Astrocyte of the spinal cord (primary cell): ENCODE results near the gene LZTR1.
"Not testable (repeated sequence)": the region's sequence is repeated elsewhere in the genome, so short reads cannot be mapped to it uniquely, and the experiment has no call there.

Experiments used
- DNase-seq: peaks from one replicate; pipeline ENCODE4 v3.0.0; 2011; ENCODE audit warnings: low read depth, low spot score
- H3K4me3 ChIP-seq: 2 replicates; pipeline ENCODE4 v1.5.1; 2011; ENCODE audit warnings: low read depth, mild to moderate bottlenecking, low read length, moderate library complexity
- in situ Hi-C: cut with HindIII; loops from 2 replicates; pipeline ENCODE4 v1.10.0; 2017; ENCODE audit warnings: low sequenced_read_pairs
- TF ChIP-seq, protein P1 (sequence below): IDR thresholded peaks from 2 replicates; pipeline ENCODE4 v1.5.1; 2012; ENCODE audit warnings: low read depth, mild to moderate bottlenecking, low read length, inconsistent platforms

Gene LZTR1

DNA sequence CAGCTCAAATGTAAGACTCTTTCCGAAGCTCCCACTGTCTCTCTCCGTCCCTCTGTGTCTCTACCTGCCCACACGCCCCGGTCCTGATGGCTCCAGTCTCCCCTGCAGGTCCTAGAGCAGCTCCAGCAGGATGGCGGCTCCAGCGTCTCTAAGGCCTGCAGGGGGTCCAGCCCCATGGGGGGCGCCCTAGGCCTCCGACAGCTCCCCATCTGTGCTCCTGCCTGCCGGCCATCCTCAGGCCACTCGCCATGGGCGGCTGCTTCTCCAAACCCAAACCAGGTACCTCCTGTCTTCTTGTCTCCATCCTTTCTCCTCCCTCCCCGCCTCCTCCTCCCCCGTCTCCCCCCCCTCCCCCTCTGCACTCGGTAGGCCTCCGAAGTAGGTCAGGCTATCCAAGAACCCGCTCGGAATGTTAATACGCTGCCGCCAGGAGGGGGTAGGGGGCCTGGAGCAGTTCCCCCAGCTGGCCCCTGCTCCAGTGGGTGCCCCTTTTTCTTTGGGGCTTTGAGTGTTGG is 14.3 kb upstream of the LZTR1 start:
- in situ Hi-C loops = no loop called here
- no peak for DNase-seq
- no peak overlapping the region for H3K4me3 ChIP-seq
- TF ChIP-seq, protein P1, sequence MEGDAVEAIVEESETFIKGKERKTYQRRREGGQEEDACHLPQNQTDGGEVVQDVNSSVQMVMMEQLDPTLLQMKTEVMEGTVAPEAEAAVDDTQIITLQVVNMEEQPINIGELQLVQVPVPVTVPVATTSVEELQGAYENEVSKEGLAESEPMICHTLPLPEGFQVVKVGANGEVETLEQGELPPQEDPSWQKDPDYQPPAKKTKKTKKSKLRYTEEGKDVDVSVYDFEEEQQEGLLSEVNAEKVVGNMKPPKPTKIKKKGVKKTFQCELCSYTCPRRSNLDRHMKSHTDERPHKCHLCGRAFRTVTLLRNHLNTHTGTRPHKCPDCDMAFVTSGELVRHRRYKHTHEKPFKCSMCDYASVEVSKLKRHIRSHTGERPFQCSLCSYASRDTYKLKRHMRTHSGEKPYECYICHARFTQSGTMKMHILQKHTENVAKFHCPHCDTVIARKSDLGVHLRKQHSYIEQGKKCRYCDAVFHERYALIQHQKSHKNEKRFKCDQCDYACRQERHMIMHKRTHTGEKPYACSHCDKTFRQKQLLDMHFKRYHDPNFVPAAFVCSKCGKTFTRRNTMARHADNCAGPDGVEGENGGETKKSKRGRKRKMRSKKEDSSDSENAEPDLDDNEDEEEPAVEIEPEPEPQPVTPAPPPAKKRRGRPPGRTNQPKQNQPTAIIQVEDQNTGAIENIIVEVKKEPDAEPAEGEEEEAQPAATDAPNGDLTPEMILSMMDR = no peak

DNA sequence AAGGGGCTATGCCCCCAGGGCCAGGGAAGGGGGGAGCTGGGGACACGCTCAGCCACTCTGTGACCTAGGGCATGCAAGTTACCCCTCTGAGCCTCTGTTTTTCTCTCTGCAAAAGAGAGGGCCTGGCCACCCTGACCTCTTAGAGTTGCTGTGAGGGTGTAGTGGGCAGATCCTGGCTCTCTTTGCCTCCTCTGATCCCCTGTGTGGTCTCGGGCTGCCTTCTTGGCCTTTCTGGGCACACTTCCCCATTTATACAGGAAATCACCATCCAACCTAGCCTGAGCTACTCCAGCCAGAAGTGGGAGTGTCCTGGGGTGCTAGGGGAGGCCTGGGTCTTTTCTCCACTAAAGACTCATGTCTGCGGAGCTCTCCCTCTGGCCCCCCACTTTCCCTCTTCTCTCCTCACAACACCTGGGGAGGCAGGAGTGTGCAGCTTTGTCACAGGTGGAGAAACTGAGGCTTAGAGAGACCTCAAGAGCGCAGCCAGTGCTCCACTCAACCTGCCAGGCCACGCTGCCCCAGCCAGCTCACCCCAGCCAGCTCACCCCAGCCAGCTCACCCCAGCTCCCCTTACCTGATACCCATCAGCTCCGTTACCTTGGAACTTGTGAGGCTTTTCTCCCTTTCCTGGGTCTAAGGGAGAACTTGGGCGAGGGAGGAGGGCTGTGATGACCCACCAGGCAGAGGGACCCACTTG is 13.7 kb upstream of the LZTR1 start:
- no peak for DNase-seq
- no peak overlapping the region for H3K4me3 ChIP-seq
- TF ChIP-seq, protein P1 = no peak
- in situ Hi-C loops = no loop called here

DNA sequence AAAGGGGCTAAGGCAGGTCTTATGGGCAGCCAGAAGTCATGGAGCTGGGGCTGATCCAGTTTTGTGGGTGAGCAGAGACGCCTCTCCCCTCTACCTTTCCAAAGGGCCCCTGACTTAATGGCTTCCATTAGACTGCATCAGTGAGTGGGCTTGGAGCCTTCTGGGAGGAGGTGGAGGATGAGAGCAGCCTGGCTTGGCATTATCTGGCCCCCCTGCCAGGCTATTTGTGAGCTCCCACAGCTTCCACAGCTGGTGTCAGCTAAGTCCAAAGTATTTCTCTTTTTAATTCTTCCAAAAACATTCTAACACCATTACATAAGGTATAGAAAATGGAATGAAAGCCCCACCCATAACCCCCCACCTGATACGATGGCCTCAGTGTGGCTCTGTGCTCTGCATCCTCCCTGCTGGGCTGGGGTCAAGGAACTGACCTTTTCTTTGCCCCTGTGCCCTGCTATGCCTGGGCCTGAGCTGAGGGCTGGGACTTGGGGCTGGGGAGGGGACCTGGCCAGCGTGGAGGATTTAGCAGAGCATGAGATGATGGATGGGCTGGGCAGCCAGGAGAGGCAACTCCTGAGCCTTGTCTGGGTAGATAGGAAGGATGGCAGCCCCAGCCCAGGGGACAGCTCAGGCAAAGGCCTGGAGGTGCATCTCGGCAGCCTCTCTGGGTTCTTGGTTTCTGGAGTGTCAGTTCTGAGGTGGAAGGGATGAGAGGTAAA is 11.0 kb upstream of the LZTR1 start:
- TF ChIP-seq, protein P1 = no peak
- no peak overlapping the region for H3K4me3 ChIP-seq
- in situ Hi-C loops = no loop called here
- peak; percentile 28 for DNase-seq

DNA sequence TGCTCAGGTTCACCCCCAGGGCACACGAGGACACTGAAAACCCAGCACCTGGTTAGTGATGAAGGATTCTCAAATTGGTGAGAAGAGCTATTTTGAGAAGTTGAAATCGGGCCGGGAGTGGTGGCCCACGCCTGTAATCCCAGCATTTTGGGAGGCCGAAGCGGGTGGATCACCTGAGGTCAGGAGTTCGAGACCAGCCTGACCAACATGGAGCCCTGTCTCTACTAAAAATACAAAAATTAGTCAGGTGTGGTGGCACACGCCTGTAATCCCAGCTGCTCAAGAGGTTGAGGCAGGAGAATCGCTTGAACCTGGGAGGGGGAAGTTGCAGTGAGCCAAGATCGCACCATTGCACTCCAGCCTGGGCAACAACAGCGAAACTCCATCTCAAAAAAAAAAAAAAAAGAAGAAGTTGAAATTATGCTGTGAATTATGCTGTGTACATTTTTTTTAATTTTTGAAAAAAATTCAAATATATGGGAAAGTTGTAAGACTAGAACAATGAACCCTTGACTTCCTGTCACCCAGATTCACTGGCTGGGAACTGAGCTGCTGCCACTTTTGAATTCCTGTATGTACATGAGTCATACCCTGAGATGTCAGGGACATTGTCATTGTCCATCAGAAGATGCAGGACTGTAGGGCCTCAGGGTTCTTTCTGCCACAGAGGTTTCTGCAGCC is 9.9 kb upstream of the LZTR1 start:
- DNase-seq, H3K4me3 ChIP-seq, in situ Hi-C loops: not testable (repeated sequence)

DNA sequence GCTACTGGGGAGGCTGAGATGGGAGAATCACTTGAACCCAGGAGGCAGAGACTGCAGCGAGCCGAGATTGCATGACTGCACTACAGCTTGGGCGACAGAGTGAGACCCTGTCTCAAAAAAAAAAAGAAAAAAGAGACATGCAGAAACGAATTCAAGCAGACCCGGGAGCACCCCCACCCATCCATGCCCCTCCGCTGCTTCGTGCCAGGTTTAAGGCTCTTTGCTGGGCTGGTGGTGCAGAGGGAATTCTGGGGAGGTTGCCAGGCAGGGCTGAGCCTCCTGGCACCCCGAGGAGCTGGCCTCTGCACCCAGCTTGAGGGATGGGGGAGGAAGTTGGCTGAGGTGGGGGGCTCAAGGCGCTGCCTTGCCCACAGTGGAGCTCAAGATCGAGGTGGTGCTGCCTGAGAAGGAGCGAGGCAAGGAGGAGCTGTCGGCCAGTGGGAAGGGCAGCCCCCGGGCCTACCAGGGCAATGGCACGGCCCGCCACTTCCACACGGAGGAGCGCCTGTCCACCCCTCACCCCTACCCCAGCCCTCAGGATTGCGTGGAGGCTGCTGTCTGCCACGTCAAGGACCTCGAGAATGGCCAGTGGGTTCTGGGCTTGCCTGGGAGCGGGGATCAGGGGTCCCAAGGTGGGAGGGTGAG is 9.0 kb upstream of the LZTR1 start:
- in situ Hi-C loops = no loop called here
- TF ChIP-seq, protein P1 = no peak
- no peak overlapping the region for H3K4me3 ChIP-seq
- DNase-seq = no peak

GRCh38 chr22:20973634-20974286 is 8.3 kb upstream of the LZTR1 start:
- TF ChIP-seq, protein P1 = no peak
- in situ Hi-C loops = no loop called here
- no peak overlapping the region for H3K4me3 ChIP-seq
- no peak for DNase-seq
